Erythroblast (primary cell): ENCODE measurements around the gene LRP1B.

Experiments
- GATA1 ChIP-seq: IDR thresholded peaks from 2 replicates; pipeline ENCODE4 v1.6.1; 2011; ENCODE audit warnings: low read depth, mild to moderate bottlenecking, control low read depth, low read length, moderate library complexity
- POLR2A ChIP-seq: IDR thresholded peaks from 2 replicates; pipeline ENCODE4 v1.6.1; 2011; ENCODE audit warnings: mild to moderate bottlenecking, low read length

DNA sequence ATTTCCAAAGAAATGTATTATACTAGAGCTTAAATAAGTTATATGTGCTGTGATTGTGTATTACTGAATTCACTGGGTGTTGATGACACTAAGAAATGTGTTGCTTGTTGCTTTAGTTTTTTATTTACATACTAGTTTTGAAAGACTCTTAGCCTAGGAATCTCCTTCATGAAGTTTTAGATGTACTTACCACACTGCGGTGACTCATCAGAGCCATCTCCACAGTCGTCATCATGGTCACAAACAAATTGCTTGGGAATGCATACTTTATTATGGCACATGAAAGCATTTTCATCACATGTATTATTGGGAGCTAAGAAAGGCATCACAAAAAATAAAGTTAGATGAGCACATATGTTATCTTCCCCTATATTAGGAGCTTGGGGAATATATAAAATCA is 1624.2 kb downstream of the LRP1B start:
- TF ChIP-seq POLR2A (no peak), GATA1 (no peak)
